Natural killer cell (primary cell): ENCODE measurements around the gene NTHL1. TPM values are rescaled to one million over a fixed set of nuclear protein-coding genes. Genes with fewer than 3 reads are reported as not detected.

ENCODE experiments used
- ATAC-seq, 3 donors: fragments of 150-1000 bp in 2 of 3; fragments of 200-7000 bp in 1 of 3; cut with Tn5 transposase; 1 replicate in 1 of 3; 2 replicates in 2 of 3; pipeline ENCODE4 v1.10.0; 2021; ENCODE audit warnings: mild to moderate bottlenecking in 2 of 3, moderate library complexity in 2 of 3
- DNase-seq, 2 donors: peaks; one replicate each; pipeline versions ENCODE4 v3.0.0 to v3.0.0-alpha.2; 2013 to 2021; ENCODE audit warnings: mixed read lengths in 1 of 2
- H3K27ac ChIP-seq: one replicate; pipeline ENCODE4 v1.5.1; 2013; ENCODE audit warnings: mild to moderate bottlenecking, low read length
- H3K27me3 ChIP-seq: one replicate; pipeline ENCODE4 v1.6.1; 2013; ENCODE audit warnings: low read length; ENCODE audit not compliant: control insufficient read depth, insufficient read depth
- H3K36me3 ChIP-seq: one replicate; pipeline ENCODE4 v1.6.1; 2013; ENCODE audit warnings: low read length; ENCODE audit not compliant: control insufficient read depth, insufficient read depth
- H3K4me1 ChIP-seq: one replicate; pipeline ENCODE4 v1.6.1; 2013; ENCODE audit warnings: low read length; ENCODE audit not compliant: control insufficient read depth, insufficient read depth
- H3K4me3 ChIP-seq: one replicate; pipeline ENCODE4 v1.5.1; 2013; ENCODE audit warnings: low read length
- H3K9me3 ChIP-seq: one replicate; pipeline ENCODE4 v1.6.1; 2013; ENCODE audit warnings: low read length; ENCODE audit not compliant: control insufficient read depth, insufficient read depth
- H3K27ac Mint-ChIP-seq, 2 donors: one replicate each; pipeline ENCODE4 v1.8.0; 2022; ENCODE audit warnings: mild to moderate bottlenecking in 2 of 2, mixed read lengths in 2 of 2, moderate library complexity in 1 of 2
- H3K27me3 Mint-ChIP-seq, 2 donors: one replicate each; pipeline ENCODE4 v1.8.0; 2022; ENCODE audit warnings: low read depth in 2 of 2, mixed read lengths in 2 of 2
- H3K36me3 Mint-ChIP-seq: one replicate; pipeline ENCODE4 v1.8.0; 2022; ENCODE audit warnings: mixed read lengths
- H3K4me1 Mint-ChIP-seq, 2 donors: one replicate each; pipeline ENCODE4 v1.8.0; 2022; ENCODE audit warnings: mixed read lengths in 2 of 2
- H3K4me3 Mint-ChIP-seq: one replicate; pipeline ENCODE4 v1.8.0; 2022; ENCODE audit warnings: mild to moderate bottlenecking, moderate library complexity, mixed read lengths
- H3K9me3 Mint-ChIP-seq, 2 donors: one replicate each; pipeline ENCODE4 v1.8.0; 2022; ENCODE audit warnings: mixed read lengths in 2 of 2
- CTCF ChIP-seq: fragments of 200-600 bp; IDR thresholded peaks from one replicate; pipeline ENCODE4 v1.8.0; 2022; ENCODE audit warnings: antibody characterized with exemption
- WGBS: methylation state at CpG from one replicate; pipeline ENCODE4 v1.1.7; 2013; ENCODE audit warnings: missing lambda C conversion rate; ENCODE audit not compliant: insufficient coverage; 5-methylcytosine and 5-hydroxymethylcytosine counted together
- intact Hi-C: fragments of 100-400 bp; cut with micrococcal nuclease; formaldehyde crosslinking; loops from one replicate; pipeline ENCODE4 v1.14.2; 2022
- total RNA-seq, 4 donors: library from RNA; stranded (reverse); fragments of 120-200 nt in 1 of 4; gene quantifications; one replicate each; pipeline versions ENCODE4 v1.2.3 to v1.2.4, GENCODE V29; 2013 to 2022

The NTHL1 gene
- total RNA-seq, 3 donors from 2014 or later (not counting 1 experiment from before 2014, with no cell fraction given) = 8.7 to 12.9 (median 9.7) TPM

GRCh38 chr16:2022723-2023091, 24.9 kb downstream of the NTHL1 start:
- peak overlapping the region; percentile 11 for H3K4me3 ChIP-seq
- peak overlapping the region in 1 of 2 donors; percentile 80 for H3K27ac Mint-ChIP-seq
- H3K4me1 Mint-ChIP-seq = peaks cover 8 to 21% of the 10 kb centered on the region in 2 donors
- H3K9me3 ChIP-seq = no peaks in the 10 kb centered on the region
- H3K4me1 ChIP-seq = peaks cover 39% of the 10 kb centered on the region
- peaks cover 0 to 27% of the 10 kb centered on the region in 2 donors for H3K27me3 Mint-ChIP-seq
- no peak overlapping the region for H3K27ac ChIP-seq
- H3K9me3 Mint-ChIP-seq = no peaks in the 10 kb centered on the region
- intact Hi-C loops = loop anchor here (1.0 to 10.0 kb wide), 4 partner anchors 25 to 242 kb away; partner anchors contain the start of genes NTHL1, RNPS1, TRAF7 and TSC2
- TF ChIP-seq CTCF = no peak
- peak overlapping the region; percentile 80 for H3K4me3 Mint-ChIP-seq
- ATAC-seq (peak; percentile 1 to 14 (median 3)), DNase-seq (no peak)
- peaks cover 17% of the 10 kb centered on the region for H3K27me3 ChIP-seq
- H3K36me3 ChIP-seq = no peaks in the 10 kb centered on the region
- 3% methylated on average over 14 of the region's 14 CpGs for WGBS
- no peaks in the 10 kb centered on the region for H3K36me3 Mint-ChIP-seq

- Mint-ChIP-seq H3K27me3 (peaks cover 0 to 27% of the 10 kb centered on the region in 2 donors), H3K9me3 (no peaks in the 10 kb centered on the region), H3K4me3 (no peak overlapping the region), H3K27ac (no peak overlapping the region), H3K36me3 (no peaks in the 10 kb centered on the region), H3K4me1 (peaks cover 8 to 17% of the 10 kb centered on the region in 2 donors)
- TF ChIP-seq CTCF = no peak
- no peak overlapping the region for H3K4me3 ChIP-seq
- H3K9me3 ChIP-seq = no peaks in the 10 kb centered on the region
- H3K4me1 ChIP-seq = peaks cover 25% of the 10 kb centered on the region
- peaks cover 16% of the 10 kb centered on the region for H3K27me3 ChIP-seq
- intact Hi-C loops = loop anchor here (10.0 kb wide), 1 partner anchor 245 kb away; the partner anchor contains the start of gene RNPS1
- ATAC-seq (no peak), DNase-seq (no peak)
- H3K36me3 ChIP-seq = no peaks in the 10 kb centered on the region
- no peak overlapping the region for H3K27ac ChIP-seq
- 3% methylated on average over 96 of the region's 96 CpGs for WGBS
Observed at GRCh38 chr16:2019921-2020831, 27.5 kb downstream of the NTHL1 start.

GRCh38 chr16:2019518-2019920, 28.1 kb downstream of the NTHL1 start, which contains the start of gene NPW:
TSS of gene NPW (plus strand) at chr16:2019785.
- 2% methylated on average over 33 of the region's 33 CpGs for WGBS
- peaks cover 25% of the 10 kb centered on the region for H3K4me1 ChIP-seq
- no peak within 1 kb of the TSS for H3K4me3 ChIP-seq
- TF ChIP-seq CTCF = no peak
- no peaks in the 10 kb centered on the region for H3K36me3 ChIP-seq
- H3K4me1 Mint-ChIP-seq = peaks cover 8 to 17% of the 10 kb centered on the region in 2 donors
- H3K27ac Mint-ChIP-seq = no peak within 1 kb of the TSS
- H3K4me3 Mint-ChIP-seq = no peak within 1 kb of the TSS
- no peaks in the 10 kb centered on the region for H3K9me3 ChIP-seq
- ATAC-seq (no peak), DNase-seq (peak in 1 of 2 donors; percentile 44)
- H3K27me3 Mint-ChIP-seq = peaks cover 0 to 27% of the 10 kb centered on the region in 2 donors
- H3K27me3 ChIP-seq = peaks cover 14% of the 10 kb centered on the region
- no peaks in the 10 kb centered on the region for H3K9me3 Mint-ChIP-seq
- intact Hi-C loops = no loop called here
- no peaks in the 10 kb centered on the region for H3K36me3 Mint-ChIP-seq
- no peak within 1 kb of the TSS for H3K27ac ChIP-seq
